Measurements from ENCODE around the gene APOBEC4. TPM values are rescaled to one million over a fixed set of nuclear protein-coding genes. Genes with fewer than 3 reads are reported as not detected.
A peak's percentile ranks its signal among the peaks of the same experiment; 100 is the strongest.

Gene APOBEC4
- total RNA-seq, 1 donor from 2014 or later, result not detected

DNA sequence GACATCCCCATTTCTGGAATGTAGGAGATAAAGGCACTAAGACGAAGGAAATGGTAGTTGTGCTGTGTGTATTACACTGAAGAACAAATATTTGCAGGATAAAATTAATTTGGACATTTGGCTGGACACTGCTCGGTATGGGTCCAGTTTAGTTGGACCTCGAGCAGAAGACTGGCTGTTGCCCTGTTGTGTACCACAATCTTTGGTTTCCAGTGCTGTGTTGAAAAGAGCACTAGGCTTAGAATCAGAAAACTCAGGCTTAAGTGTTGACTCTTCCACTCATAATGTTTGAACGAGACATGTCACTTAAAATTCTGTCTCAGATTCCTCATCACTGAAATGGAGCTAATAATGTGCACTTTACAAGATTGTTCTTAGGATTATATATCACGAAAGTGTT is 16.3 kb downstream of the APOBEC4 start:
- TF ChIP-seq, protein P1, sequence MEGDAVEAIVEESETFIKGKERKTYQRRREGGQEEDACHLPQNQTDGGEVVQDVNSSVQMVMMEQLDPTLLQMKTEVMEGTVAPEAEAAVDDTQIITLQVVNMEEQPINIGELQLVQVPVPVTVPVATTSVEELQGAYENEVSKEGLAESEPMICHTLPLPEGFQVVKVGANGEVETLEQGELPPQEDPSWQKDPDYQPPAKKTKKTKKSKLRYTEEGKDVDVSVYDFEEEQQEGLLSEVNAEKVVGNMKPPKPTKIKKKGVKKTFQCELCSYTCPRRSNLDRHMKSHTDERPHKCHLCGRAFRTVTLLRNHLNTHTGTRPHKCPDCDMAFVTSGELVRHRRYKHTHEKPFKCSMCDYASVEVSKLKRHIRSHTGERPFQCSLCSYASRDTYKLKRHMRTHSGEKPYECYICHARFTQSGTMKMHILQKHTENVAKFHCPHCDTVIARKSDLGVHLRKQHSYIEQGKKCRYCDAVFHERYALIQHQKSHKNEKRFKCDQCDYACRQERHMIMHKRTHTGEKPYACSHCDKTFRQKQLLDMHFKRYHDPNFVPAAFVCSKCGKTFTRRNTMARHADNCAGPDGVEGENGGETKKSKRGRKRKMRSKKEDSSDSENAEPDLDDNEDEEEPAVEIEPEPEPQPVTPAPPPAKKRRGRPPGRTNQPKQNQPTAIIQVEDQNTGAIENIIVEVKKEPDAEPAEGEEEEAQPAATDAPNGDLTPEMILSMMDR (conservative IDR thresholded peaks at IDR 0.05), result no peak
- peaks cover 5% of the 10 kb centered on the region for H3K36me3 Mint-ChIP-seq
- peak overlapping the region; percentile 99 for H3K4me3 Mint-ChIP-seq
- H3K4me1 Mint-ChIP-seq (ENCODE audit: unreplicated experiment), result peaks cover 23% of the 10 kb centered on the region
- no peaks in the 10 kb centered on the region for H3K9me3 Mint-ChIP-seq
- peaks cover 19% of the 10 kb centered on the region for H3K27me3 Mint-ChIP-seq
- no peak for DNase-seq (ENCODE audit: extremely low spot score, unreplicated experiment)
- H3K27ac Mint-ChIP-seq, result peak overlapping the region; percentile 97

DNA sequence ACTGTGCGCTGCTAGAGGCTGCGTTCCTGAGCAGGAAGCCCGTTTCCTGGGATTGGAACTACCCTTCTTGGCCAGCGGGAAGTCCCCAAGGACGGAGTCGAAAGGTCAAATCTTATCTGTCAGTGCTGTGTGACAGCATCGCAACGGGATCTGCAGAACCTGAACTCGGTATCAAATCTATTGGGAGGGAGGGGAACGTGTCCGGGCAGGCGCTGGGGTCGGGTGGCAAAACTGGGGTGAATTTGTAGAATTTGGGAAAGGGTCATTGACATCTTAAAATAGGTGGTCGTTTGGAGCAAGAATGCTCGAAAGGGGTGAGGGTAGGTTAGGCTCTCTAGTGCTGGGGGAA is 16.8 kb downstream of the APOBEC4 start:
- peak overlapping the region; percentile 99 for H3K4me3 Mint-ChIP-seq
- peak overlapping the region; percentile 97 for H3K27ac Mint-ChIP-seq
- H3K4me1 Mint-ChIP-seq (ENCODE audit: unreplicated experiment), result peaks cover 26% of the 10 kb centered on the region
- H3K9me3 Mint-ChIP-seq, result no peaks in the 10 kb centered on the region
- peaks cover 7% of the 10 kb centered on the region for H3K36me3 Mint-ChIP-seq
- TF ChIP-seq, protein P1 (conservative IDR thresholded peaks at IDR 0.05), result no peak
- DNase-seq (ENCODE audit: extremely low spot score, unreplicated experiment), result no peak
- H3K27me3 Mint-ChIP-seq, result peaks cover 19% of the 10 kb centered on the region

DNA sequence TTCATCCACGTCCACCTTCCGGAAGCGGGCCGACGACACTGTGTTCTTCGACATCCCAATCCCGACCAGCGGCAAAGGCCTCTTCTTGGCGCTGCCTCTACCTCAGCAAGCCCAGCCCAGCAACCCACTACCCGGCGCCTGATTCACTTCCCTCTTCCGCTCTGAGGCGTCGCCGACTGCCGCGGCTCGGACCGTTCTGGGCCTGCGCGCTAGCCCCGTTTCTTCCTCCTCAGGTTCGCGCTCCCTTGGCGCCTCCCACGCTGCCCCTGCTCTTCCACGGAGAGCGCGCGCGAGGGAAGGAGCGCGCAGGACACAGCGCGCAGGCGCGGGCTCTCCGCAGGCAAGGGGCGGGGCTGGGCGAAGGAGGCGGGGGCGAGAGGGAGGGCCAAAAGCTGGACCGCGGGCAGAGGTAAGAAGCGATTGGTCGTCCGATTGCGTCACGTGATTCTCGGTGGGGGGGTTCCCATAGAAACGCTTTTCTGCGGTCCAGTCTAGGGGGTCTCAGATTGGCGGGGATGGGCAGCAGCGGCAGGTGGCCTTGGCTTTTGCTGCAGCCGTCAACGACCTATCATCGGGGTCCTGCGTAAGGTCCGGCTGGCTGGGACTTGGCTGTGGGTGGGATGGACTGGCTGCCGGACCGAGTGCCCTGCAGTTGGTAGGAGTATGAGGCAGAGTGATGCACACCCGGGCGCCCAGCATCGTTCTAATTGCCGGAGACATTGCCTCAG is 17.3 kb downstream of the APOBEC4 start, which contains the start of gene ARPC5:
TSS of gene ARPC5 (minus strand) at position 178 of the 728 bp plus-strand sequence. CDS start at position 54, 124 bp downstream.
- Mint-ChIP-seq H3K27ac (peak within 1 kb of the TSS; percentile 97), H3K4me1 (ENCODE audit: unreplicated experiment) (peaks cover 29% of the 10 kb centered on the region), H3K27me3 (peaks cover 19% of the 10 kb centered on the region), H3K36me3 (peaks cover 10% of the 10 kb centered on the region), H3K9me3 (no peaks in the 10 kb centered on the region), H3K4me3 (peak within 1 kb of the TSS; percentile 99)
- DNase-seq (ENCODE audit: extremely low spot score, unreplicated experiment), result peak; percentile 99
- TF ChIP-seq, protein P1 (conservative IDR thresholded peaks at IDR 0.05), result no peak

DNA sequence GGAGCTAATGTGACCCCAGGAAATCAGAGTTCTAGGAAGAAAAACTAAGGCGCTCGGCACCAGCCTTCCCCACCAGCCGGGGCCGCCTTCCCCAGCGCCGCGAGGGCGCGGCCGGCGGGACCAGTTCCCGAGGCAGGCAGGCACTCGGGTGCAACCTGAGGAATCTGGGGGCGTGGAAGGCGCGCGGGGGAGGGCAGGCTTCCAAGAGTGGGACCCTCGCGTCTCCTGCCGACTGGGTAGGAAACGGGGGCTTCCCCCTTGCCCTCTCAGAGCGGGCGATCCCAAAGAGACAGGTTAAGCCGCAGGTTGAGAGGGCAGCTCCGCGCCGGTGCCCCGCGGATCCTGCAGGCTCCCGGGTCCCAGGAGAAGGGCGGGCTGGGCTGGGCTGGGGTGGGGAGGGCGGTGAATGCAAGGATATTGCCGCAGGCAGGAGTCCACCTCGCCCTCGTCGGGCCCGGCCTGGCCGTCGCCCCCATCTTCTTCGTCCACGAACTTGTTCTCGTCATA is 18.0 kb downstream of the APOBEC4 start:
- peaks cover 19% of the 10 kb centered on the region for H3K27me3 Mint-ChIP-seq
- H3K9me3 Mint-ChIP-seq, result no peaks in the 10 kb centered on the region
- peaks cover 33% of the 10 kb centered on the region for H3K4me1 Mint-ChIP-seq (ENCODE audit: unreplicated experiment)
- peak overlapping the region; percentile 97 for H3K27ac Mint-ChIP-seq
- H3K36me3 Mint-ChIP-seq, result peaks cover 15% of the 10 kb centered on the region
- TF ChIP-seq, protein P1 (conservative IDR thresholded peaks at IDR 0.05), result no peak
- H3K4me3 Mint-ChIP-seq, result peak overlapping the region; percentile 99
- DNase-seq (ENCODE audit: extremely low spot score, unreplicated experiment), result peak; percentile 71

DNA sequence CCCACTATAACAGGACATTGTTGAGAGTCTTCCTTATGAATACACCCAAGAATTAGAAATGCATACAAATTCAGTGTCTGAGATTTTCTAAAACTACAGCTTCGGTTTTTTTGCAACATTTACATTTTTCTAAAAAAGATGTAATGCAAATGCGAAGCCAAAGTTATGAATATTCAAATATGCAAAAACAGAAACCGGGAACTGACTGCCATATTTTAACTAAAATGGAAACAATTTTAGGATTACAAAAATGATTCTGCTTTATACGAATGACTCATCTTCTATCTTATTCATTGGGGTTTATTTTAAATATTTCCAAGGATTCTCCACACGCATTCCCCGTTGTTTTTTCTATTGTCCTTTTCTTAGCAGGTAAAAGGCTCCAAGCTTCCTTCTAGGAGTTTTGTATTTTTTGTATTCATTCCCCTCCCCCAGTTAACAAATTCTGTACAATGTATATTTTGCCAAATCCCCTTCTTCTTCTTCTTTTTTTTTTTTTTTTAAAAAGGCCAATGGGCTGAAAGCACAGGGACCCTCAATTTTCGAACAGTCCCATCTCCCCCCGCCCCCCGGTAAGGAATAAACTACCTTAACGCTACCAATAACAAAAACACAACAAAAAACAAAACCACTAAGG is 18.6 kb downstream of the APOBEC4 start:
- Mint-ChIP-seq H3K27ac (peak overlapping the region; percentile 82), H3K4me1 (ENCODE audit: unreplicated experiment) (peaks cover 33% of the 10 kb centered on the region), H3K27me3 (peaks cover 19% of the 10 kb centered on the region), H3K36me3 (peaks cover 15% of the 10 kb centered on the region), H3K9me3 (no peaks in the 10 kb centered on the region), H3K4me3 (peak overlapping the region; percentile 99)
- no peak for DNase-seq (ENCODE audit: extremely low spot score, unreplicated experiment)
- TF ChIP-seq, protein P1 (conservative IDR thresholded peaks at IDR 0.05), result no peak

Measured in type B pancreatic cell (in vitro differentiated cells).